Hepatocyte (in vitro differentiated cells): ENCODE measurements around the gene NDST1.

ENCODE experiments used
- EZH2 ChIP-seq: fragments of 200-600 bp; sonication (generic); IDR thresholded peaks from 2 replicates; pipeline ENCODE4 v1.6.1; 2016; ENCODE audit warnings: antibody characterized with exemption, mild to moderate bottlenecking, borderline replicate concordance
- TF ChIP-seq, protein P1 (sequence below): fragments of 200-600 bp; sonication (generic); IDR thresholded peaks from 2 replicates; pipeline ENCODE4 v1.5.1; 2016; ENCODE audit warnings: antibody characterized with exemption, mild to moderate bottlenecking; ENCODE audit not compliant: poor library complexity

DNA sequence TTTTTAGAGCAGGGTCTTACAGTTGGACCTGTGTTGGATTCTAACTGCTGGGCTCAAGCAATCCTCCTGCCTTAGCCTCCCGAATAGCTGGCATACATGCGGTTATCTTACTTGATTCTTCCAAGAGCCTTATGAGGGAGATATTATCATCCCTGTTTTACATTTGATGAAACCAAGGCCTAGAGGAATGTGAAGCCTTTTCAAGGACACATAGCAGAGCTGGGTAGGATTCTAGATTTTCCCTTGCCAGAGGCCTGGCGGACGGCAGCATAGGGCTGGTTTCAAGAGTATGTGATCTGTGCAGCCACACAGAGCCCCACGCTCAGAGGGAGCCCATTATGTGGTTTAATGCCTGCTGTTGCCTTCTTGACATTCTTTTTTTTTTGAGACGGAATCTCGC lies 24.2 kb downstream of the NDST1 start:
- no peak for TF ChIP-seq EZH2
- TF ChIP-seq, protein P1, sequence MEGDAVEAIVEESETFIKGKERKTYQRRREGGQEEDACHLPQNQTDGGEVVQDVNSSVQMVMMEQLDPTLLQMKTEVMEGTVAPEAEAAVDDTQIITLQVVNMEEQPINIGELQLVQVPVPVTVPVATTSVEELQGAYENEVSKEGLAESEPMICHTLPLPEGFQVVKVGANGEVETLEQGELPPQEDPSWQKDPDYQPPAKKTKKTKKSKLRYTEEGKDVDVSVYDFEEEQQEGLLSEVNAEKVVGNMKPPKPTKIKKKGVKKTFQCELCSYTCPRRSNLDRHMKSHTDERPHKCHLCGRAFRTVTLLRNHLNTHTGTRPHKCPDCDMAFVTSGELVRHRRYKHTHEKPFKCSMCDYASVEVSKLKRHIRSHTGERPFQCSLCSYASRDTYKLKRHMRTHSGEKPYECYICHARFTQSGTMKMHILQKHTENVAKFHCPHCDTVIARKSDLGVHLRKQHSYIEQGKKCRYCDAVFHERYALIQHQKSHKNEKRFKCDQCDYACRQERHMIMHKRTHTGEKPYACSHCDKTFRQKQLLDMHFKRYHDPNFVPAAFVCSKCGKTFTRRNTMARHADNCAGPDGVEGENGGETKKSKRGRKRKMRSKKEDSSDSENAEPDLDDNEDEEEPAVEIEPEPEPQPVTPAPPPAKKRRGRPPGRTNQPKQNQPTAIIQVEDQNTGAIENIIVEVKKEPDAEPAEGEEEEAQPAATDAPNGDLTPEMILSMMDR, result no peak
